ENCODE measurements around the gene KCNH1.

KCNH1 gene

GRCh38 chr1:210703593-210703992 lies 430.4 kb downstream of the KCNH1 start:
- no peak for DNase-seq

DNA sequence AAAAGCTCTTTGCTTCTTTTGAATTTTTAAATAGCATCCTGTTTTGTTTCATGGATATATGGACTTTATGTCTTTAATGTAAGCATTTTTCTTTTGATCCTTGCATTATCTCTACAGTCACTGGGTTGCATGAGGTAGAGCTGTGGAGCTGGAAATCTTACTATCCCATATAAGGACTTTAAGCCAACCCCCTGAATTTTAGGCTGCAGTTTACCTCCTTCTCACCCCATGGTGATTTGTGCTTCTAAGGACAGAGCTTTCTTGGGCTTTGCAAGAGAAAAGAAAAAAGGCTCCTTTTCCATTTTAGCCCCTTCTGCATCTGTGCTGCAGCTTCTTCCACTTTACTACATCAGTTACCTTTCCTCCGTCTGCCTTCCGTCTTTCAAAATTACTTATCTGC lies 431.4 kb downstream of the KCNH1 start:
- no peak for DNase-seq

GRCh38 chr1:210700511-210700910 lies 433.4 kb downstream of the KCNH1 start:
- no peak for DNase-seq

GRCh38 chr1:210700083-210700482 lies 433.9 kb downstream of the KCNH1 start:
- DNase-seq = no peak

DNA sequence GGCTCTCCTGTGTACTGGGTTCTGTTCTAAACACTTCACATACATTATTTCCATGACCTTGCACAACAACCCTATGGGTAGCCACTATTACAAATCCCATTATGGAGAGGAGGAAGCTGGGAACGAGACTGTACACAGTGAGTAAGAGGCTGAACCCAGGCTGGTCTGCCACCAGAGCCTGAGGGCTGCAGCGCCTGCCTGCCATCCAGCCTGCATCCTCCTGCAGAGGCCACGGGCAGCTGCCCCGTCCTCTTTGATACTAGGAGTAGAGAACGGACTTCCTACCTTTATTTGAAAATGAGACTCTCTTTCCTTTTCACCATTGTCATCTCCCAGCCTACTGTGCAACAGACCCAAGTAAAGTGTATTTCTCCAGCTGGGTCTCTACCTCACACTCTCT lies 435.3 kb downstream of the KCNH1 start:
- no peak for DNase-seq

DNA sequence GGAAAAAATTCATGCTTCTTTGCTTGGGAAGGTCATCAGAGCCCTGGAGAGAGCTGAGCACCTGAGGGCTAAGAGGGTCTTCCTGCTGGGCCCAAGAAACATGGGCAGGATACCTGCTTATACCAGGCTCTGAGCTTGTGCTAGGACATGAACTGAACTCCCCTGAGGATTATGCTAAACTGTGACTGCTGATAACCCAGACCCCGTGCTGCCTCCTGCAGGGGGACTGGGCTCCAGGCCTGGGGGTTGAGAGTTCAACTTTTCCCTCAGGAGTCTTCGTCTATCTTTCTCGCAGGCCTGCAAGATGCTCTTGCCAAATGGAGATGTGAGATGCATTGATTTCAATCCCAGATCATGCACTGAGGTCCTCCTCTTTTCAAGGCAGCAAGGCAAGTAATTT lies 436.8 kb downstream of the KCNH1 start:
- DNase-seq = no peak

GRCh38 chr1:210696709-210697108 lies 437.2 kb downstream of the KCNH1 start:
- no peak for DNase-seq

- no peak for DNase-seq
Measured at GRCh38 chr1:210695026-210695425, 438.9 kb downstream of the KCNH1 start.

GRCh38 chr1:210692796-210693195 lies 441.2 kb downstream of the KCNH1 start:
- DNase-seq = no peak

GRCh38 chr1:210691039-210691610 lies 442.8 kb downstream of the KCNH1 start:
- no peak for DNase-seq

DNA sequence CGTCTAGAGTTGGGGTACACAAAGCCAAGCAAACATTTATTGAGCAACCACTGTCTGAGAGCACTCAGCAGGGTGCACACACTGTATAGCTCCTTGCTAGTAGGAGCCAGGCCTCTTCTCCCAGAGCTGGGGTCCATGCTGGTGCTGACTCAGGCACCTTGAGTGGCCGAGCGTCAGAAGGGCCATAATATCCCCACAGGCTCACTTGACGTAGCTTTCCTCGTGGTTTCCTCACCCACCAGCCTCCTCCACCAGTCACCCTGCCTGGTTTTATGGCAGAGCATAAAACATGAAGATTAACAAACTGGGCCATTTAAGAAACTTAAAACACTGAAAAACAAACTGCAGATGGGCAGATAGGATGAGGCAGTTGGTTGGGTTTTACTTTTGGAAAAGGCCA lies 443.7 kb downstream of the KCNH1 start:
- DNase-seq = no peak

DNA sequence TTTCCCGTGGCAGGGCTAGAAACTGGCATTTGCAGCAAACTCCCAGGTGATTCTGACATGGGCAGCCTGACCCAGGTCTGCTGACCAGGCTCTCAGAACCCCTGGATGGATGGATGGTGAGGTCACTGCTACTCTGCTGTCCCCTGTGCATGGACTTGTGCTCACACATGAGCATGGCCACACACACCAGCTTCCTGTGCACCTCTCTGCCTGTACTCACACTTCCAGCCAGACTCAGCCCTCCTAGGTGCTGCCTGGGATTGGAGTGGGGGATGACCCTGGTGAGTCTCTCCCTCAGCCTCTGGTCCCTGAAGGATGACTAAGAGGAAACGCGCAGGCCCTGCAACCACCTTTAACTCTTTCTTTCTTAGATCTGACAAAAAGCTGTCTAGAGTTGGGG lies 444.1 kb downstream of the KCNH1 start:
- no peak for DNase-seq

- DNase-seq = no peak
Measured at GRCh38 chr1:210688512-210689234, 445.3 kb downstream of the KCNH1 start.

- no peak for DNase-seq
Measured at GRCh38 chr1:210687582-210688279, 446.2 kb downstream of the KCNH1 start.

DNA sequence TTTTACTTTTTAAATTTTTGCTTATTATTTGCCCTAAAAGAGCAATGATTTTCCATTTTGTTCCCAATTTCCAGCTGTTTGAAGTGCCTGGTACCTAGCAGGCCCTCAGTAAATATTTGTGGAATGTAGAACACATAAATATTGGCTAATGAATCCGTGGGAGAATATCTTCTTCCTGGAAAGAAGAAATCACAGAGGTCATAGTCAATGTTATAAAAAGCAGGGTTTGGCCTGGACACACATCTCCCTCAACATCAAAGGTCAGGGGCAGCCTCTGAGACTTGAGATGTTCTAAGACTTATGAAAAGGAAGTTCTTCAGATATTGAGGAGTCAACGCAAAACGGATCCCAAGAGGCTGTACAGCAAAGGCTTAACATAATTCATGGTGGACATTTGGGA lies 447.1 kb downstream of the KCNH1 start:
- DNase-seq = no peak

- no peak for DNase-seq
Measured at GRCh38 chr1:210685295-210685650, 448.7 kb downstream of the KCNH1 start.

DNA sequence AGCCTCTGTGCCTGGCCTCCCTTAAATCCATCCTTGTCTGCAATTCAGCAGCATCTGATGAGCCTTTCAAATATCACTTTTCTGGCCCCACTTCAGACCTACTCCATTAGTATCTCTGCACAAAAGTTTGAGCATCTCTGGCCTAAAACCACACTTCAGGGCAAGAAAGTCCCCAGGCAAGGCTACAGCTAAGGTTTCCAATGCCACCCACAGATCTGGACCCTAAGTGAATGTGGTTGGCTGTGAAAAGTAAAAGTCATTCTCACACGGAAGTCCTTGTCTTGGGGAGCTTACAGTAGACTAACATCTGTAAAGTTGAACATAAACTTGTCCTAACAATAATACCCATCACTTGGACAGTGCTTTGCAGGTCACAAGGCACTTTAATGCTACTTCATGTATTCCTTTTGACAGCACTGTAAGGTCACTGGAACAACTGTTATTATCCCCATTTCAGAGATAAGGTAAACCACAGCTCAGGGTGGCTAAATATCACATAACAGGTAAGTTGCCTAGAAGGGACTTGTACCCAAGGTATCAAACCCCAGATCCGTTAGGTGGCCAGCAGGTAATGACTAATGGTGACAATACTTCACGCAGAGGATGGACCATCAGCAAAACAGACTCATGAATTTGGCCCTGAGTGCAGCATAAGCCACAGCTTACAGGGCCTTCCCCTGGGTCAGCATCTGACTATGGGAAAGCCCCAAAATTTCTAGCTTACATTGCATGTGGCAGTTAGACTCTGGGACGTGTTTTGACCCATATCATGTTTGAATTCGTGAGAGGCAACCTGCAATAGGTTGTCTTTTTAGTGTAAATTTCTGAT lies 449.3 kb downstream of the KCNH1 start:
- DNase-seq = no peak

- DNase-seq = no peak
Measured at GRCh38 chr1:210683403-210684047, 450.4 kb downstream of the KCNH1 start.

DNA sequence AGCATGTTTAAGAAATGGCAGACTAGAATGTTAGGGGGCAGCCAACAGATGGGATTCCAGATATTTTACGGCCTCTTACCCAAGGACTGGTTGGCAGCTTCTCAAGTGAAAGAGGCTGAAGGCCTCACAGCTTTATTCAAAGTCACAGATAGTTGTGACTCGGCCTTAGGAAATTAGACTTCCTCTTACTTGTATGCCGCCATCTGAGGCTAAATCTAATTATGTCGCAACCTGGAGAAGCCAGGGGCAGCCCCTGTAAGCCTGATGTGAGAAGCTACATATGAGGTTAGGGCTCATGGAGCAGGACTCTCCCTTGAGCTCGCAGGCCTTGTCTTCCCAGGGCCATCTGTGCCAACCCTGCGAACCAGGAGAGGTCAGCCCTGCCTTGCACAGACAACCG lies 452.8 kb downstream of the KCNH1 start:
- DNase-seq = no peak

DNA sequence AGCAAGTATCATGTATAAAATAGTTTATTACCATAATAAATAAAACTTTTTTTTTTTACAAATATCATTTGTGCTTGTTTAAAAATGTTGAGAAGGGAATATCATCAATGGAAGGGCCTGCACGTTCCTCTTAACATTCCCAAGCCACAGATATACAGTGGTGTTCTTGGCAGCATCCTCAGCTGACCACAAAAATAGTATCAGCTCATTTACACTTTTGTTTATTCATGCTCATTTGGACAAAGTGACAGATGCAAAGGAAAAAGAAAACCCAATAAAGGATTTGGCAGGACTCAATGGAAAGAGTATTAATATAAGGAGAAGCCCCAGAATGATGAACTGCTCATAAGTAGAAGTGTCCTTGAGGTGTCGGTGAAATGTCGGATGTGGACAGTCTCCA lies 455.6 kb downstream of the KCNH1 start:
- no peak for DNase-seq

DNA sequence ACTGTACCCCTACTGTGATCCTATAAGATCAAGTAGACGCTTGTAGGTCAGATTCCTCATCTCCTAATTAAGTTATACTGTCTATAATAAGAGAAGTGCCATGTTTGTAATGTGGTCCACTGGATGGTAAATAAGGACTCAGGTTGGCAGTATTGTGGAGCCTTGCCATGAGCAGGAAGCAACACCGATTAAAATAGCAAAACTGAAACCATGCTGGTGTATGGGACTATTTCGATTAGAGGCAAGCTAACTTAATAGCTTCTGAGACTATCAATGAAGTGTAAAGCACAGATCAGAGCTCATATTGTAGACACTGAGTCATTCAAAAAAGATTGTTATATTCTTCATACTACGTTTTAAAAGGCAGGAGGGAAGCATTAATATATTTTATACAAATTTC lies 456.4 kb downstream of the KCNH1 start:
- no peak for DNase-seq

DNA sequence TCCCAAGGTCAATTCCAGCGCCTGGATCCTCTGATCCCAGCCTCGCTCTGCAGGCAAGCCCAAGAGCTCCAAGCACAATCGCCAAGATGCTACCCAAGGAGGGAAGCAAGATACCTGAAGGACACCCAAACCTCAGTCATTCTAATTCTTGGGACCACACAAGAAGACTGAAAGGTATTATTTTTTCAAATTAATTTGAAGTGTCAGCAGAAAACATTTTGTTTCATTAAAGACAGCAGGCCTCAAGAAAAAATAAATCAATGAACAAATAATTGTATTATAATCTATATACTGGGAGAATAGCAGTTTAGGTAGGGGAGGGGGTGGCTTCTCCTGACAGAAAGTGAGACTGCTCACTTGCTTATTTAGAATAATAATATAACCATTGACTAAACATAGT lies 457.4 kb downstream of the KCNH1 start:
- DNase-seq = no peak

DNA sequence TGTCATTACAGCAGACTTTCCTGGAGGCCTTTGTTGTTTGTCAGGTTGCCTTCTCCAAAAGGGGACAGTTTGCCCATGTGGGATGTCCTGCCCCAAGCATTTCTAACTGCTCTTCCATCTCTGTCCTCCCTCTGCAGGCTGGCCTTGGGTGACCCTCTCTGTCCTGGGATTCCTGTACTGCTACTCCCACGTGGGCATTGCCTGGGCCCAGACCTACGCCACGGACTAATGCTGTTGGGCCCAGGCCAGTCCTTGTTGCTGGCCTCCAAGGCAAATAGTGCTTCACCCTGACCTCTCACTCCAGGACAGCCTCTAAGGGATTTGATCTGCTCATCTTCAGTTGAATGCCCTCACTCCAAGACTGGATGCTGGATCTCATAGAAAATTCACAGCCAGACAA lies 459.8 kb downstream of the KCNH1 start:
- no peak for DNase-seq

Data from activated CD4-positive, alpha-beta T cell treated with anti-CD3 and anti-CD28 coated beads, Interleukin-2, amount 50 U/mL, for 4 hours (primary cell).